CD14-positive monocyte (primary cell): ENCODE data around the gene CD81. TPM values are rescaled to one million over a fixed set of nuclear protein-coding genes. Genes with fewer than 3 reads are reported as not detected.

Experiments
- DNase-seq, 3 donors: peaks; one replicate each; pipeline ENCODE4 v3.0.0-alpha.2; 2011 to 2022
- H2AFZ ChIP-seq: 2 replicates; pipeline ENCODE4 v1.6.0; 2012; ENCODE audit warnings: mild to moderate bottlenecking, low read depth, low read length, inconsistent platforms; ENCODE audit not compliant: insufficient read depth, poor library complexity, severe bottlenecking
- H3K27ac ChIP-seq, 2 donors: 1 replicate in 1 of 2; 2 replicates in 1 of 2; pipeline ENCODE4 v1.5.1; 2012 to 2013; ENCODE audit warnings: low read length in 2 of 2, control low read depth in 1 of 2, inconsistent platforms in 1 of 2, low read depth in 1 of 2, mild to moderate bottlenecking in 1 of 2
- H3K27me3 ChIP-seq, 2 donors: one replicate each; pipeline versions ENCODE4 v1.6.0 to v1.6.1; 2011 to 2013; ENCODE audit warnings: low read length in 2 of 2; ENCODE audit not compliant: control insufficient read depth in 2 of 2, insufficient read depth in 2 of 2
- H3K36me3 ChIP-seq, 2 donors: replicated peaks in 1 of 2; 1 replicate in 1 of 2; 2 replicates in 1 of 2; pipeline versions ENCODE4 v1.5.1 to v1.6.1; 2012 to 2013; ENCODE audit warnings: low read length in 2 of 2, control low read depth in 1 of 2, inconsistent platforms in 1 of 2, mild to moderate bottlenecking in 1 of 2; ENCODE audit not compliant: insufficient read depth in 2 of 2, control insufficient read depth in 1 of 2
- H3K4me1 ChIP-seq, 2 donors: 1 replicate in 1 of 2; 2 replicates in 1 of 2; pipeline versions ENCODE4 v1.5.1 to v1.6.1; 2012 to 2013; ENCODE audit warnings: low read length in 2 of 2, control low read depth in 1 of 2, inconsistent platforms in 1 of 2, mild to moderate bottlenecking in 1 of 2, moderate library complexity in 1 of 2; ENCODE audit not compliant: insufficient read depth in 2 of 2, control insufficient read depth in 1 of 2
- H3K4me2 ChIP-seq: replicated peaks from 2 replicates; pipeline ENCODE3; 2012; ENCODE audit warnings: low read length, moderate library complexity, mild to moderate bottlenecking; ENCODE audit not compliant: poor library complexity, severe bottlenecking; ENCODE audit errors: extremely low read depth
- H3K4me3 ChIP-seq, 3 experiments: fragments of 200-600 bp in 1 of 3; sonication (generic) in 1 of 3; replicated peaks in 1 of 3; 1 replicate in 2 of 3; 2 replicates in 1 of 3; pipeline ENCODE4 v1.5.1; 2011 to 2013; ENCODE audit warnings: low read length in 3 of 3, mild to moderate bottlenecking in 3 of 3, control low read depth in 2 of 3, low read depth in 2 of 3, inconsistent platforms in 1 of 3, moderate library complexity in 1 of 3
- H3K79me2 ChIP-seq: 2 replicates; pipeline ENCODE4 v1.6.0; 2012; ENCODE audit warnings: mild to moderate bottlenecking, control low read depth, inconsistent platforms, low read length, moderate library complexity; ENCODE audit not compliant: insufficient read depth
- H3K9ac ChIP-seq: 2 replicates; pipeline ENCODE4 v1.6.0; 2017; ENCODE audit warnings: low read length, mild to moderate bottlenecking; ENCODE audit not compliant: insufficient read depth, poor library complexity, severe bottlenecking
- H3K9me3 ChIP-seq, 2 donors: replicated peaks in 1 of 2; 1 replicate in 1 of 2; 2 replicates in 1 of 2; pipeline versions ENCODE4 v1.5.1 to v1.6.1; 2012 to 2013; ENCODE audit warnings: low read length in 2 of 2, control low read depth in 1 of 2; ENCODE audit not compliant: control insufficient read depth in 1 of 2, insufficient read depth in 1 of 2
- H4K20me1 ChIP-seq: 2 replicates; pipeline ENCODE4 v1.6.0; 2012; ENCODE audit warnings: mild to moderate bottlenecking, low read length, control low read depth, moderate library complexity; ENCODE audit not compliant: insufficient read depth
- H3K27ac Mint-ChIP-seq, 7 donors: one replicate each; pipeline ENCODE4 v1.8.0; 2020; ENCODE audit warnings: mild to moderate bottlenecking in 7 of 7, mixed read lengths in 7 of 7, moderate library complexity in 6 of 7, inconsistent platforms in 2 of 7
- H3K27me3 Mint-ChIP-seq, 3 donors: one replicate each; pipeline ENCODE4 v1.8.0; 2021 to 2022; ENCODE audit warnings: low read depth in 3 of 3, mild to moderate bottlenecking in 3 of 3, mixed read lengths in 3 of 3, moderate library complexity in 3 of 3, inconsistent platforms in 1 of 3
- H3K36me3 Mint-ChIP-seq, 2 donors: one replicate each; pipeline ENCODE4 v1.8.0; 2020; ENCODE audit warnings: mixed read lengths in 2 of 2, inconsistent platforms in 1 of 2, mild to moderate bottlenecking in 1 of 2
- H3K4me1 Mint-ChIP-seq: one replicate; pipeline ENCODE4 v1.8.0; 2020; ENCODE audit warnings: mild to moderate bottlenecking, mixed read lengths
- H3K4me3 Mint-ChIP-seq, 2 donors: one replicate each; pipeline ENCODE4 v1.8.0; 2020; ENCODE audit warnings: mild to moderate bottlenecking in 2 of 2, mixed read lengths in 2 of 2, moderate library complexity in 1 of 2
- H3K9me3 Mint-ChIP-seq, 7 donors: one replicate each; pipeline ENCODE4 v1.8.0; 2020 to 2022; ENCODE audit warnings: mixed read lengths in 7 of 7, mild to moderate bottlenecking in 6 of 7, moderate library complexity in 6 of 7, inconsistent platforms in 2 of 7
- CTCF ChIP-seq: fragments of 200-600 bp; IDR thresholded peaks from one replicate; pipeline ENCODE4 v1.8.0; 2022; ENCODE audit warnings: antibody characterized with exemption, mild to moderate bottlenecking
- WGBS: methylation state at CpG from one replicate; pipeline ENCODE4 v1.1.5; 2013; ENCODE audit warnings: missing lambda C conversion rate; ENCODE audit not compliant: insufficient coverage; 5-methylcytosine and 5-hydroxymethylcytosine counted together
- intact Hi-C, 2 donors: fragments of 100-400 bp; cut with micrococcal nuclease; formaldehyde crosslinking; loops; one replicate each; pipeline versions ENCODE4 v1.15.0 to v1.15.1; 2023
- polyA plus RNA-seq, 3 donors: library from polyadenylated mRNA; depleted of rRNA in 1 of 3; unstranded in 2 of 3; stranded (reverse) in 1 of 3; fragments of 300-500 nt in 2 of 3; fragments of >200 nt in 1 of 3; fragmentation: Illumina TruSeq in 2 of 3; gene quantifications; 1 replicate in 2 of 3; 2 replicates in 1 of 3; pipeline ENCODE4 v1.2.3, GENCODE V29; 2012 to 2021

Gene CD81
- polyA plus RNA-seq, 3 donors, result 3.2 to 74.9 (median 12.3) TPM

DNA sequence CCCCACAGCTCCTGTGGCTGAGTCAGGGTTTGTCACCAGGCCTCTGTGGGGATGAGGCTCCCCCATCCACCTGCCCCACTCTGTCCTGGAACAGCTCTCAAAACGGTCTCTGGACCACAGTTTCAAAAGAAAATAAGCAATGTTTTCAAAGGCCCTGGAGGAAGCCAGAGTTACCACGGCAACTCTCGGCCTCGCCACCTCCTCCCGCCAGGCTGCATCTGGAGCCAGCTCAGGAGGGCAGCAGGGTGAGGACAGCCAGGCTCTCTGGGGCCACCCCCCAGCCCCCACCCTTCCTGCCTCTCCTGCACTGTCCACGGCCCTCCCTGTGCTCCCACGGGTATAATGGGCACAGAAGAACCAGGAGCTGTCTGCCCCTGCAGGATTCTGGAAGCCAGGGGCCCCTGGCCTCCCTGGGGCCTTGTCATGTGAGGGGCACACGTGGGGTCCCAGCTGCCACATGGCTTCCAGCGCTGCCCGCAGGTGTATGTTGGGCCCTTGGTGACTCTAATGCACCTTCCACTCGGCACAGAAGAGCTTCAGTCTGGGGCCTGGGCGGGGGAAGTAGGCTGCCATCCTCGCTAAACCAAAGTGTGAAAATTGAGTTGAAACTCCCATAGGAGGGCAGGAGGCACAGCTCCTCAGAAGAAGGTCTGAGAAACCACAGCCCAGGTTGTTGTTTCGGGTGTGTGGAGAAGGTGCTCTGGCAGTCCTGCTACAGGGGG lies 10.3 kb downstream of the CD81 start:
- no peaks in the 10 kb centered on the region for H3K27me3 ChIP-seq
- DNase-seq, result no peak
- H4K20me1 ChIP-seq, result peaks cover 77% of the 10 kb centered on the region
- WGBS, result 76% methylated on average over 14 of the region's 14 CpGs
- no peak overlapping the region for H3K27ac Mint-ChIP-seq
- no peak for TF ChIP-seq CTCF
- no peaks in the 10 kb centered on the region for H3K9me3 ChIP-seq
- intact Hi-C loops, result no loop called here
- peaks cover 26% of the 10 kb centered on the region for H3K79me2 ChIP-seq
- H3K4me1 Mint-ChIP-seq, result peaks cover 30% of the 10 kb centered on the region
- no peaks in the 10 kb centered on the region for H3K9me3 Mint-ChIP-seq
- H3K4me3 ChIP-seq, result no peak overlapping the region
- no peak overlapping the region for H3K27ac ChIP-seq
- peaks cover 0 to 4% (median 0%) of the 10 kb centered on the region in 3 donors for H3K27me3 Mint-ChIP-seq
- H3K4me1 ChIP-seq, result peaks cover 15 to 16% of the 10 kb centered on the region in 2 donors
- no peak overlapping the region for H2AFZ ChIP-seq
- H3K36me3 ChIP-seq, result no peaks in the 10 kb centered on the region
- no peak overlapping the region for H3K4me3 Mint-ChIP-seq
- no peak overlapping the region for H3K4me2 ChIP-seq
- no peak overlapping the region for H3K9ac ChIP-seq
- H3K36me3 Mint-ChIP-seq, result peaks cover 3 to 9% of the 10 kb centered on the region in 2 donors

GRCh38 chr11:2388431-2389376 lies 11.6 kb downstream of the CD81 start:
- no peak overlapping the region for H3K27ac ChIP-seq
- TF ChIP-seq CTCF, result no peak
- peaks cover 64% of the 10 kb centered on the region for H4K20me1 ChIP-seq
- peaks cover 17% of the 10 kb centered on the region for H3K4me1 Mint-ChIP-seq
- peak overlapping the region; percentile 4 for H3K9ac ChIP-seq
- DNase-seq, result no peak
- H3K4me3 ChIP-seq, result no peak overlapping the region
- peaks cover 0 to 4% (median 0%) of the 10 kb centered on the region in 3 donors for H3K27me3 Mint-ChIP-seq
- peaks cover 21% of the 10 kb centered on the region for H3K79me2 ChIP-seq
- no peak overlapping the region for H3K27ac Mint-ChIP-seq
- no peaks in the 10 kb centered on the region for H3K36me3 ChIP-seq
- intact Hi-C loops, result no loop called here
- peaks cover 3 to 9% of the 10 kb centered on the region in 2 donors for H3K36me3 Mint-ChIP-seq
- no peaks in the 10 kb centered on the region for H3K27me3 ChIP-seq
- H3K9me3 Mint-ChIP-seq, result no peaks in the 10 kb centered on the region
- no peak overlapping the region for H2AFZ ChIP-seq
- peaks cover 2 to 3% of the 10 kb centered on the region in 2 donors for H3K4me1 ChIP-seq
- H3K4me2 ChIP-seq, result no peak overlapping the region
- WGBS, result 91% methylated on average over 10 of the region's 15 CpGs
- H3K9me3 ChIP-seq, result no peaks in the 10 kb centered on the region
- no peak overlapping the region for H3K4me3 Mint-ChIP-seq
